H9 (cell line): ENCODE measurements around the gene HOXA9. TPM values are rescaled to one million over a fixed set of nuclear protein-coding genes. Genes with fewer than 3 reads are reported as not detected.

Experiments
- DNase-seq: peaks from one replicate; pipeline ENCODE4 v3.0.0-alpha.2; 2017
- H2AFZ ChIP-seq: one replicate; pipeline ENCODE4 v1.6.1; 2013; ENCODE audit warnings: mild to moderate bottlenecking, low read length, control low read depth, moderate library complexity
- H2AK5ac ChIP-seq: 2 replicates; pipeline ENCODE4 v1.6.1; 2013; ENCODE audit warnings: low read length, control low read depth, mixed read lengths; ENCODE audit not compliant: insufficient read length
- H2BK120ac ChIP-seq: one replicate; pipeline ENCODE4 v1.6.1; 2013; ENCODE audit warnings: low read depth, mild to moderate bottlenecking, low read length, control low read depth, inconsistent platforms; ENCODE audit not compliant: poor library complexity, severe bottlenecking
- H2BK12ac ChIP-seq: 2 replicates; pipeline ENCODE4 v1.6.1; 2013; ENCODE audit warnings: low read length, control low read depth, mixed read lengths, low read depth; ENCODE audit not compliant: insufficient read length
- H2BK15ac ChIP-seq: 2 replicates; pipeline ENCODE4 v1.6.1; 2013; ENCODE audit warnings: low read depth, low read length, control low read depth
- H2BK20ac ChIP-seq: one replicate; pipeline ENCODE4 v1.6.1; 2013; ENCODE audit warnings: low read depth, mild to moderate bottlenecking, low read length, control low read depth, inconsistent platforms; ENCODE audit not compliant: poor library complexity, severe bottlenecking
- H2BK5ac ChIP-seq: 2 replicates; pipeline ENCODE4 v1.6.1; 2013; ENCODE audit warnings: low read length, control low read depth, mixed read lengths; ENCODE audit not compliant: insufficient read length
- H3K14ac ChIP-seq: 2 replicates; pipeline ENCODE4 v1.6.1; 2013; ENCODE audit warnings: low read length, control low read depth; ENCODE audit not compliant: insufficient read depth
- H3K18ac ChIP-seq: 2 replicates; pipeline ENCODE4 v1.6.1; 2013; ENCODE audit warnings: low read depth, mild to moderate bottlenecking, mixed read lengths, low read length, control low read depth; ENCODE audit not compliant: insufficient read length
- H3K23ac ChIP-seq: 2 replicates; pipeline ENCODE4 v1.6.1; 2013; ENCODE audit warnings: low read length, control low read depth, mixed read lengths, low read depth; ENCODE audit not compliant: insufficient read length
- H3K23me2 ChIP-seq: 2 replicates; pipeline ENCODE4 v1.6.1; 2013; ENCODE audit warnings: low read depth, mild to moderate bottlenecking, mixed read lengths, low read length, control low read depth; ENCODE audit not compliant: insufficient read length, poor library complexity, severe bottlenecking
- H3K27ac ChIP-seq: 2 replicates; pipeline ENCODE4 v1.5.1; 2013; ENCODE audit warnings: low read length, control low read depth, mixed read lengths, low read depth; ENCODE audit not compliant: insufficient read length
- H3K27me3 ChIP-seq: 2 replicates; pipeline ENCODE4 v1.6.1; 2013; ENCODE audit warnings: low read length, control low read depth, inconsistent platforms; ENCODE audit not compliant: insufficient read depth
- H3K4ac ChIP-seq: 2 replicates; pipeline ENCODE4 v1.6.1; 2013; ENCODE audit warnings: low read depth, mild to moderate bottlenecking, control low read depth, inconsistent platforms, low read length, moderate library complexity
- H3K4me1 ChIP-seq: 2 replicates; pipeline ENCODE4 v1.6.1; 2013; ENCODE audit warnings: low read length, control low read depth, inconsistent platforms; ENCODE audit not compliant: insufficient read depth
- H3K4me2 ChIP-seq: 2 replicates; pipeline ENCODE4 v1.6.1; 2013; ENCODE audit warnings: low read length, control low read depth, mixed read lengths; ENCODE audit not compliant: insufficient read length, insufficient read depth
- H3K56ac ChIP-seq: 2 replicates; pipeline ENCODE4 v1.6.1; 2013; ENCODE audit warnings: low read depth, mild to moderate bottlenecking, mixed read lengths, low read length, control low read depth; ENCODE audit not compliant: insufficient read length
- H3K79me1 ChIP-seq: 2 replicates; pipeline ENCODE4 v1.6.1; 2013; ENCODE audit warnings: low read depth, mild to moderate bottlenecking, moderate library complexity, low read length, control low read depth, inconsistent platforms; ENCODE audit not compliant: insufficient read depth, poor library complexity, severe bottlenecking
- H3K79me2 ChIP-seq: 2 replicates; pipeline ENCODE4 v1.6.1; 2013; ENCODE audit warnings: low read length, control low read depth, inconsistent platforms; ENCODE audit not compliant: insufficient read depth
- H3K9ac ChIP-seq: 2 replicates; pipeline ENCODE4 v1.6.1; 2013; ENCODE audit warnings: low read length, control low read depth, mixed read lengths; ENCODE audit not compliant: insufficient read length; ENCODE audit errors: extremely low read depth
- H3K9me3 ChIP-seq: one replicate; pipeline ENCODE4 v1.6.1; 2013; ENCODE audit warnings: low read depth, low read length, inconsistent platforms; ENCODE audit not compliant: control insufficient read depth
- H3T11ph ChIP-seq: one replicate; pipeline ENCODE4 v1.6.1; 2013; ENCODE audit warnings: mild to moderate bottlenecking, low read length, control low read depth, inconsistent platforms
- H4K20me1 ChIP-seq: one replicate; pipeline ENCODE4 v1.6.1; 2013; ENCODE audit not compliant: control insufficient read depth, insufficient read length, insufficient read depth
- H4K5ac ChIP-seq: 2 replicates; pipeline ENCODE4 v1.6.1; 2013; ENCODE audit warnings: low read depth, mild to moderate bottlenecking, mixed read lengths, low read length, control low read depth; ENCODE audit not compliant: insufficient read length
- H4K8ac ChIP-seq: replicated peaks from 2 replicates; pipeline ENCODE4 v1.6.1; 2013; ENCODE audit warnings: low read length, control low read depth, mixed read lengths, low read depth; ENCODE audit not compliant: insufficient read length
- H4K91ac ChIP-seq: 2 replicates; pipeline ENCODE4 v1.6.1; 2013; ENCODE audit warnings: low read depth, mild to moderate bottlenecking, moderate library complexity, mixed read lengths, low read length, control low read depth; ENCODE audit not compliant: insufficient read length
- H3K27ac Mint-ChIP-seq, 3 experiments: 2 replicates in 2 of 3; 3 replicates in 1 of 3; pipeline ENCODE4 v1.8.0; 2020 to 2021; ENCODE audit warnings: mixed read lengths in 3 of 3, mild to moderate bottlenecking in 1 of 3, moderate library complexity in 1 of 3
- H3K27me3 Mint-ChIP-seq: 2 replicates; pipeline ENCODE4 v1.8.0; 2021; ENCODE audit warnings: low read depth, mild to moderate bottlenecking, moderate library complexity, mixed read lengths
- H3K36me3 Mint-ChIP-seq, 3 experiments: 2 replicates in 2 of 3; 3 replicates in 1 of 3; pipeline ENCODE4 v1.8.0; 2020 to 2021; ENCODE audit warnings: low read depth in 3 of 3, mixed read lengths in 3 of 3; ENCODE audit not compliant: insufficient read depth in 1 of 3
- H3K4me1 Mint-ChIP-seq, 2 experiments: 2 replicates each; pipeline ENCODE4 v1.8.0; 2020; ENCODE audit warnings: mixed read lengths in 2 of 2
- H3K4me3 Mint-ChIP-seq, 2 experiments: 2 replicates in 1 of 2; 3 replicates in 1 of 2; pipeline ENCODE4 v1.8.0; 2020 to 2021; ENCODE audit warnings: mild to moderate bottlenecking in 2 of 2, mixed read lengths in 2 of 2, moderate library complexity in 1 of 2
- H3K9me3 Mint-ChIP-seq, 2 experiments: 2 replicates in 1 of 2; 3 replicates in 1 of 2; pipeline ENCODE4 v1.8.0; 2020; ENCODE audit warnings: mild to moderate bottlenecking in 2 of 2, mixed read lengths in 2 of 2, moderate library complexity in 1 of 2
- CTCF ChIP-seq: fragments of 200-600 bp; sonication (generic); conservative IDR thresholded peaks from 3 replicates; pipeline ENCODE4 v1.8.0; 2021; ENCODE audit warnings: antibody characterized with exemption, mild to moderate bottlenecking
- WGBS: extraction: QIAGEN DNeasy Blood & Tissue Kit; methylation state at CpG from one replicate; pipeline ENCODE4 v1.1.7; 2013; ENCODE audit warnings: missing lambda C conversion rate, low lambda C conversion rate, mixed read lengths; ENCODE audit not compliant: insufficient read length; ENCODE audit errors: extremely low coverage; 5-methylcytosine and 5-hydroxymethylcytosine counted together
- total RNA-seq: library from RNA; stranded (reverse); gene quantifications from 2 replicates; pipeline ENCODE4 v1.2.1, GENCODE V29; 2021

HOXA9 gene
- total RNA-seq, 1 experiment from 2014 or later = not detected

GRCh38 chr7:27185013-27185853, 19.9 kb upstream of the HOXA9 start, which contains the start of gene HOXA11:
Gene HOXA11 (minus strand): TSS chr7:27185232. CDS start chr7:27185144, 88 bp downstream.
- Histone ChIP-seq H2BK20ac (no peak within 1 kb of the TSS), H3K9me3 (no peaks in the 10 kb centered on the region), H2BK5ac (no peak within 1 kb of the TSS), H3K14ac (no peak within 1 kb of the TSS; the same call in 1 of the 2 replicates), H3K79me2 (no peaks in the 10 kb centered on the region), H4K5ac (no peak within 1 kb of the TSS), H3K4me1 (no peaks in the 10 kb centered on the region), H4K91ac (no peak within 1 kb of the TSS), H3T11ph (no peak within 1 kb of the TSS), H2AK5ac (no peak within 1 kb of the TSS), H3K18ac (no peak within 1 kb of the TSS), H3K23ac (no peak within 1 kb of the TSS), H2BK120ac (no peak within 1 kb of the TSS), H3K27me3 (peaks cover 97% of the 10 kb centered on the region), H2BK12ac (no peak within 1 kb of the TSS), H3K27ac (no peak within 1 kb of the TSS), H3K79me1 (no peaks in the 10 kb centered on the region), H3K23me2 (no peaks in the 10 kb centered on the region), H2BK15ac (no peak within 1 kb of the TSS), H3K4me2 (no peak within 1 kb of the TSS), H3K9ac (no peak within 1 kb of the TSS), H3K4ac (no peak within 1 kb of the TSS), H4K8ac (no peak within 1 kb of the TSS), H3K56ac (no peak within 1 kb of the TSS), H2AFZ (no peak within 1 kb of the TSS), H4K20me1 (no peaks in the 10 kb centered on the region)
- no peak within 1 kb of the TSS; a peak in 1 of 7 replicates for H3K27ac Mint-ChIP-seq
- peaks cover 17 to 46% of the 10 kb centered on the region in 2 experiments for H3K4me1 Mint-ChIP-seq
- H3K27me3 Mint-ChIP-seq = peaks cover 100% of the 10 kb centered on the region
- peak within 1 kb of the TSS in 1 of 2 experiments; percentile 65; a peak in 4 of 5 replicates for H3K4me3 Mint-ChIP-seq
- DNase-seq = peak; percentile 35
- no peak for TF ChIP-seq CTCF
- H3K36me3 Mint-ChIP-seq = peaks cover 0 to 2% (median 0%) of the 10 kb centered on the region in 3 experiments; a peak in 3 of 7 replicates
- peaks cover 0 to 18% of the 10 kb centered on the region in 2 experiments; a peak in 3 of 5 replicates for H3K9me3 Mint-ChIP-seq
- no CpG with 5 or more reads among the region's 43 CpGs for WGBS
